Mucosa of descending colon (tissue), 3 donors: ENCODE data around the gene XDH. TPM values are rescaled to one million over a fixed set of nuclear protein-coding genes. Genes with fewer than 3 reads are reported as not detected.

Experiments used
- ATAC-seq: fragments of 200-7000 bp; cut with Tn5 transposase; one replicate; pipeline ENCODE4 v1.9.1; 2020; ENCODE audit warnings: mild to moderate bottlenecking, moderate library complexity
- DNase-seq, 3 donors: peaks; one replicate each; pipeline ENCODE4 v3.0.0-alpha.2; 2020
- H3K36me3 ChIP-seq: fragments of 200-600 bp; one replicate; pipeline ENCODE4 v1.8.0; 2021; ENCODE audit warnings: low read depth, mild to moderate bottlenecking
- H3K4me1 ChIP-seq: fragments of 200-600 bp; one replicate; pipeline ENCODE4 v1.8.0; 2021; ENCODE audit warnings: low read depth, mild to moderate bottlenecking
- H3K4me3 ChIP-seq: fragments of 200-600 bp; one replicate; pipeline ENCODE4 v1.8.0; 2021; ENCODE audit warnings: mild to moderate bottlenecking
- H3K9me3 ChIP-seq: fragments of 200-600 bp; one replicate; pipeline ENCODE4 v1.8.0; 2021; ENCODE audit warnings: mild to moderate bottlenecking
- CTCF ChIP-seq: fragments of 200-600 bp; IDR thresholded peaks from one replicate; pipeline ENCODE4 v1.8.0; 2022; ENCODE audit warnings: antibody characterized with exemption, mild to moderate bottlenecking
- intact Hi-C, 2 donors: fragments of 100-400 bp; cut with DNase I in 1 of 2; cut with micrococcal nuclease in 1 of 2; formaldehyde crosslinking; loops; one replicate each; pipeline versions ENCODE4 v1.11.0 to v1.11.1; 2022; cut with DNase I, micrococcal nuclease
- total RNA-seq, 3 donors: library from RNA; stranded (reverse); fragmentation: NEBNext Ultra II Directional in 2 of 3; extraction: Animal tissue kit (Norgen Biotek cat#: 25700) in 2 of 3; gene quantifications; one replicate each; pipeline versions ENCODE4 v1.2.1 to v1.2.4, GENCODE V29; 2021 to 2023
- donor health status: DM: no; HTN: no; CAD: no; lungs with moderate emphysema.
- donor health status: DM: no; HTN: no; CAD: no.
- donor health status: DM: no; HTN: yes; CAD: no.

XDH gene
- total RNA-seq, 3 donors from 2014 or later: 18.4 to 75.4 (median 40.7) TPM

GRCh38 chr2:31413862-31414550 lies 536 bp downstream of the XDH start:
- Histone ChIP-seq H3K36me3 (no peaks in the 10 kb centered on the region), H3K4me3 (no peak overlapping the region), H3K4me1 (peaks cover 6% of the 10 kb centered on the region), H3K9me3 (no peaks in the 10 kb centered on the region)
- intact Hi-C loops: no loop called here
- ATAC-seq: peak; percentile 45
- no peak for TF ChIP-seq CTCF
- no peak for DNase-seq

DNA sequence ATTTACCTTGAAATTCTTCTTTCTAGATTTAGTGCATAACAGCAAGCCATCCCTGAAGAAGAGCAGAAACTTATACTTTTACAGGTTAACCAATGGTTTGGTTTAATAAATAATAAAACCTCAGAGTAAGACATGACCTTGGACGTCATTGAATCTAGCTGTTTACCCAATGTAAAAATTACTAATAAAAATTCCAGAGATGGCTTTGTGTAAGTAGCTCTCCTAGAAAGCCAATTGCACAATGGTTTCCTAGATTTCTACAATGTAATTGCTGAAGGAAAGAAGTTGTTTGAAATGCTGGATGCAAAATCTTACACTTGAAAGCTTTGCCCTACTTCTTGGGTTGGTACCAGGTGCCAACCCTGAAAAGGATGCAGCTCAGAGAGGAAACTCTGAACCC lies 1.5 kb downstream of the XDH start:
- no peak overlapping the region for H3K4me3 ChIP-seq

DNA sequence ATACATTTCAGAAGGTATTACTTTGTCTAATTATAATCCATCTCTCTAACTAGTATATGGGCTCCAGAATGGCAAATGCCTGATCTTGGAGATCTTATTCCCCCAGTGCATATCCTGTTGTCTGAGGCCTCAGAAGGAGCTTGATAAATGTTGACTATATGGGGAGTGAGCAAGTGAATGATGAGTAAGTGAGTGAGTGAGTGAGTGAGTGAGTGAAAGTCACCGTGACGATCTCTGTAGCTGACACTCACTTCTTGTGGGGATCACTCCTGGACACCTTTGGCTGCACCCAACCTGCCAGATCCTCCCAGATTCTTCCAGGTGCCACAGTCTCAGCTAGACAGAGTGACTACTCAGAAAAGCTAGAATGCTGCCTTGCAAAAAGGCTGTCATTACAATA lies 2.8 kb downstream of the XDH start:
- Histone ChIP-seq H3K4me1 (peaks cover 6% of the 10 kb centered on the region), H3K36me3 (no peaks in the 10 kb centered on the region), H3K9me3 (no peaks in the 10 kb centered on the region), H3K4me3 (no peak overlapping the region)
- TF ChIP-seq CTCF: no peak
- intact Hi-C loops: no loop called here
- no peak for ATAC-seq
- no peak for DNase-seq

More for the DNA sequence above, 1.5 kb downstream of the XDH start:
- ATAC-seq (no peak), DNase-seq (no peak)
- no peak for TF ChIP-seq CTCF
- intact Hi-C loops: no loop called here
- H3K9me3 ChIP-seq: no peaks in the 10 kb centered on the region
- H3K36me3 ChIP-seq: no peaks in the 10 kb centered on the region
- peaks cover 6% of the 10 kb centered on the region for H3K4me1 ChIP-seq

DNA sequence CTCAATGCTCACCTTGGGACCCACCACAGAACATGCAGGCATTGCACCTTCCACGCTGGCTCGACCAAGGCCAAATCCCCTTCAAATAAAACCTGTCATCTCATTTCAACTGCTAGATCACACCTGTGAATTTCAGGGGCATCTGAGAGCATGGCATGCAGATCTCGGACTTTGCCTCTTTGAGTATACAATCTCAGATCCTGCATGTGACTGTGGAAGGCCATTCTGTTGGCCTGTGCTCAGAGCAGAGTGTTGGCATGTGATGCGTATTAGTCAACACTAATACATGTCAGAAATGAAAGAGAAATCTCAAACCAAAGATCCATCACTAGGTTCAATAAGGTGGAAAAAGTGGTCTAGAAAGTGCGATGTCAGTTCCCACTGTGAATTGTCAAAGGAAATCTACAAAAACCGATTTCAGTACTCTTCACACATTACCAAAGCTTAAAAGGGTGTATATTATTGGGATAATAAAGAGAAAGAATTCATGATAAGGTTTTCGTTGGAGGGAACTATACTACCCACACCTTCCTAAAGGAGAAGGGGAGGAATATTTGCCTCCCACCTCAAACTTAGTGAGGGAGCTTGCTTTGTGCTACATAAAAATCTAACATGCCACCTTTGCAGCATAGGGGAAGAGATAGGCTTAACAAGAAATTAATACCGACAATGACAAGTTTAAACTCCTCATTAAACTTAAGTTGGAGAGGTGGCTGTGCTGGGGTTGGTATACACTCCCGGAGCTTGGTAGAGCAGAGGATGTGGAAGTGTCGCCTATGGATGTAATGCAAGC lies 7.8 kb downstream of the XDH start:
- TF ChIP-seq CTCF: no peak
- Histone ChIP-seq H3K36me3 (no peaks in the 10 kb centered on the region), H3K4me3 (no peak overlapping the region), H3K9me3 (no peaks in the 10 kb centered on the region), H3K4me1 (no peaks in the 10 kb centered on the region)
- intact Hi-C loops: no loop called here
- ATAC-seq (no peak), DNase-seq (no peak)

GRCh38 chr2:31404827-31405226 lies 9.7 kb downstream of the XDH start:
- Histone ChIP-seq H3K36me3 (no peaks in the 10 kb centered on the region), H3K4me1 (no peaks in the 10 kb centered on the region), H3K9me3 (no peaks in the 10 kb centered on the region), H3K4me3 (no peak overlapping the region)
- ATAC-seq: no peak
- TF ChIP-seq CTCF: no peak
- DNase-seq: no peak
- intact Hi-C loops: no loop called here
